Right lobe of liver (tissue), 6 donors: ENCODE results near the gene QPRT. TPM values are rescaled to one million over a fixed set of nuclear protein-coding genes. Genes with fewer than 3 reads are reported as not detected.
A peak's percentile ranks its signal among the peaks of the same experiment; 100 is the strongest.
"Not testable (repeated sequence)": the region's sequence is repeated elsewhere in the genome, so short reads cannot be mapped to it uniquely, and the experiment has no call there.

Experiments
- ATAC-seq, 4 donors: fragments of 200-7000 bp; cut with Tn5 transposase; one replicate each; pipeline ENCODE4 v1.9.1; 2020; ENCODE audit warnings: mild to moderate bottlenecking in 4 of 4, moderate library complexity in 4 of 4
- DNase-seq, 3 donors: peaks; one replicate each; pipeline ENCODE4 v3.0.0-alpha.2; 2020
- H3K27ac ChIP-seq, 3 donors: fragments of 200-600 bp; one replicate each; pipeline ENCODE4 v1.8.0; 2022
- H3K27me3 ChIP-seq, 2 donors: fragments of 200-600 bp; one replicate each; pipeline ENCODE4 v1.8.0; 2022
- H3K36me3 ChIP-seq, 4 donors: fragments of 200-600 bp; sonication (generic) in 1 of 4; one replicate each; pipeline versions ENCODE4 v1.5.1 to v1.8.0; 2017 to 2022; ENCODE audit warnings: control low read depth in 1 of 4
- H3K4me1 ChIP-seq, 4 donors: fragments of 200-600 bp; sonication (generic) in 1 of 4; one replicate each; pipeline versions ENCODE4 v1.5.1 to v1.8.0; 2017 to 2022; ENCODE audit warnings: control low read depth in 1 of 4
- H3K4me3 ChIP-seq, 3 donors: fragments of 200-600 bp; one replicate each; pipeline ENCODE4 v1.8.0; 2022
- H3K9me3 ChIP-seq, 4 donors: fragments of 200-600 bp; sonication (generic) in 1 of 4; one replicate each; pipeline versions ENCODE4 v1.5.1 to v1.8.0; 2017 to 2022; ENCODE audit warnings: control low read depth in 1 of 4
- POLR2A ChIP-seq: fragments of 450-650 bp; IDR thresholded peaks from one replicate; pipeline ENCODE4 v1.6.1; 2017; ENCODE audit warnings: antibody characterized with exemption, mild to moderate bottlenecking
- WGBS: methylation state at CpG from one replicate; pipeline ENCODE4 v1.1.6; 2018; ENCODE audit warnings: low coverage, low lambda C conversion rate; ENCODE audit not compliant: insufficient coverage; ENCODE audit errors: missing lambda C conversion rate; 5-methylcytosine and 5-hydroxymethylcytosine counted together
- intact Hi-C, 2 donors: fragments of 100-400 bp; cut with DNase I; formaldehyde crosslinking; loops; one replicate each; pipeline versions ENCODE4 v1.11.2 to v1.14.1; 2022
- long read RNA-seq: library from polyadenylated mRNA; unstranded; transcript quantifications from one replicate; pipeline ENCODE4 v2.0.0, GENCODE V29; 2019
- total RNA-seq, 6 experiments: library from RNA; depleted of rRNA in 2 of 6; stranded (reverse); fragments of >200 nt in 2 of 6; fragmentation: NEBNext Ultra II Directional in 3 of 6; extraction: Animal tissue kit (Norgen Biotek cat#: 25700) in 3 of 6; gene quantifications; one replicate each; pipeline versions ENCODE4 v1.1.0 to v1.2.4, GENCODE V29; 2016 to 2023
- TF ChIP-seq, protein P1 (sequence below), 4 donors: fragments of 200-600 bp in 3 of 4; fragments of 450-650 bp in 1 of 4; IDR thresholded peaks; one replicate each; pipeline versions ENCODE4 v1.5.1 to v1.8.0; 2016 to 2022; ENCODE audit warnings: antibody characterized with exemption in 4 of 4, mild to moderate bottlenecking in 2 of 4
- donor health status: DM: no; HTN: yes; CAD: no.
- donor health status: DM: no; HTN: no; CAD: no.
- donor health status: DM: no; HTN: no; CAD: no.
- donor health status: DM: no; HTN: yes; CAD: no.
- donor health status: DM: no; HTN: yes; CAD: no.

Gene QPRT
- total RNA-seq, result 100 to 1,000 TPM in 5 of 6 experiments, 10 to 100 TPM in 1; 95.2 to 154 (median 128) TPM
- long read RNA-seq, transcript QPRT-202 (4 exons, 2,343 nt), result major isoform, 52 of 88 reads
- long read RNA-seq, partial matches to known transcripts, result 13 of 88 reads
- long read RNA-seq, other reads (novel, unspliced or antisense), result 16 of 88 reads

DNA sequence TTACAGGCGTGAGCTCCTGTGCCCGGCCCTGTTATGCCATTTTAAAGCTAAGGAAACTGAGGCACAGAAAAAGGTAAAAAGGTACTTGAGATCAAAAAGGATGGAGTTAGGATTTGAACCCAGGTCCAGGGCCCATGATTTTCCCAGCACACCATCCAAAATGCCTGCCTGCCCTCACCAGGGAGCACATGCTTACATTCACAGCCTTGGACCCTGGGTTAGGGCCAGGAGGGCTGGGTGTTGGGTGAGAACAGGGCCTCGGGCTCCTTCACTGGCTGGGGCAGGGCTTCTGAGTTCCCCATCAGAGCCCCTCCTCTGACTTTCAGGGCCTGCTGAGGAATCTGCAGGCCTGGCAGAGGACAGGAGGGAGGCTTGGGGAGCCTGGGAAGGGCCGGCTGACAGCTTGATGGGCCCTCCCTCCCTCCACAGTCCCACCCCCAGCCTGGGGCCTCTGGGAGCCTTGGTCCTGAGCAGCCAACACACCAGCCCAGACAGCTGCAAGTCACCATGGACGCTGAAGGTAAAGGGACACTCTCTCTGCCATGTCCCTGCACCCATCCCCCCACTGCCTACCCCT is at the start of gene QPRT:
Gene QPRT (plus strand): TSS at position 490 of the 577 bp plus-strand sequence. CDS start 18 bp downstream, at position 508.
- Histone ChIP-seq H3K4me1 (peaks cover 0 to 10% (median 0%) of the 10 kb centered on the region in 4 donors), H3K27me3 (no peaks in the 10 kb centered on the region), H3K9me3 (no peaks in the 10 kb centered on the region), H3K36me3 (no peaks in the 10 kb centered on the region), H3K27ac (peak within 1 kb of the TSS; percentile 69 to 88 (median 85)), H3K4me3 (peak within 1 kb of the TSS; percentile 55 to 62 (median 60))
- TF ChIP-seq POLR2A, result peak; percentile 45
- TF ChIP-seq, protein P1, sequence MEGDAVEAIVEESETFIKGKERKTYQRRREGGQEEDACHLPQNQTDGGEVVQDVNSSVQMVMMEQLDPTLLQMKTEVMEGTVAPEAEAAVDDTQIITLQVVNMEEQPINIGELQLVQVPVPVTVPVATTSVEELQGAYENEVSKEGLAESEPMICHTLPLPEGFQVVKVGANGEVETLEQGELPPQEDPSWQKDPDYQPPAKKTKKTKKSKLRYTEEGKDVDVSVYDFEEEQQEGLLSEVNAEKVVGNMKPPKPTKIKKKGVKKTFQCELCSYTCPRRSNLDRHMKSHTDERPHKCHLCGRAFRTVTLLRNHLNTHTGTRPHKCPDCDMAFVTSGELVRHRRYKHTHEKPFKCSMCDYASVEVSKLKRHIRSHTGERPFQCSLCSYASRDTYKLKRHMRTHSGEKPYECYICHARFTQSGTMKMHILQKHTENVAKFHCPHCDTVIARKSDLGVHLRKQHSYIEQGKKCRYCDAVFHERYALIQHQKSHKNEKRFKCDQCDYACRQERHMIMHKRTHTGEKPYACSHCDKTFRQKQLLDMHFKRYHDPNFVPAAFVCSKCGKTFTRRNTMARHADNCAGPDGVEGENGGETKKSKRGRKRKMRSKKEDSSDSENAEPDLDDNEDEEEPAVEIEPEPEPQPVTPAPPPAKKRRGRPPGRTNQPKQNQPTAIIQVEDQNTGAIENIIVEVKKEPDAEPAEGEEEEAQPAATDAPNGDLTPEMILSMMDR (IDR thresholded peaks at IDR 0.05), result no peak
- DNase-seq (peak; percentile 77 to 86 (median 85)), ATAC-seq (peak; percentile 87 to 94 (median 90))
- intact Hi-C loops, result no loop called here
- WGBS, result 58% methylated on average over 2 of the region's 5 CpGs

DNA sequence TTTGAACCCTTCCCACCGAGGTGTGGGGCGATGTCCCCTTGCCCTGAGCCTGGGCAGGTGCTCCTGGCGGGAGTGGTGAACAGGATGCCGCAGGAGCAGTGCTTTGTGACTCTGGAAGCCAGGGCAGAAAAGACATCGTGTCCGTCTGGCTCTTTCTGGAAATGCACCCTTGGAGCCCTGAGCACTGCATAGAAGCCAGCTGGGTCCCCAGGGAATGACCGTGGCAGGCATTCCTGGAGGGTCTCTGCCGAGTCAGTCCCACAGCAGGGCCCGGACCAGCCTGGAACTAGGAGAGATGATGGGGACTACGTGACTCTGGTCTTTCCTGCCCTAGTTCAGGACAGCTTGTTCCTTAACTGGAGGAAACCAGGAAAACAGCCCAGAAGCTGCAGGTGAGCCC is 49.7 kb upstream of the QPRT start:
- DNase-seq, H3K4me1 ChIP-seq, H3K27me3 ChIP-seq, H3K27ac ChIP-seq, intact Hi-C loops, H3K36me3 ChIP-seq, H3K9me3 ChIP-seq, H3K4me3 ChIP-seq: not testable (repeated sequence)
- WGBS, result 80% methylated on average over 1 of the region's 10 CpGs
- peak in 1 of 4 donors; percentile 15 for ATAC-seq

DNA sequence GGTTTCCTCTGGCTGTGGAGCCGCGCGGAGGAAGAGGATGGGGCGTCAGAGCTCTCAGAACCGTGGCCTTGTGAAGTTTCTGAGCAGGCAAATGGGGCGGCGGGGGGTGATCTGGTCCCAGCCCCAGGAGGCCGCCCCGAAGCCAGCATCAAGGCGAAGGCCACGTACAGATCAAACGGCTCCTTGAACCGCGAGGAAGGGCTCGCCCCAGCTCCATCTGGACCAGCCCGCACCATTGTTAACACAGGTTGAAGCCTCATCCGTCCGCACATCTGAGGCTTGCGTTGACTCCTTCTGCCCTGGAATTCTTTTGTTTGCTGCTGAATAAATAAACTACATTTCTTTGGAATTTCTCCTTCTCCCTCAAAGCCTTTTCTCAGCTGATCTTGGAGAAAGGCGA is 47.3 kb upstream of the QPRT start:
- DNase-seq, ATAC-seq, H3K9me3 ChIP-seq, H3K27ac ChIP-seq, intact Hi-C loops, H3K36me3 ChIP-seq, H3K27me3 ChIP-seq, H3K4me1 ChIP-seq, H3K4me3 ChIP-seq: not testable (repeated sequence)
- 93% methylated on average over 5 of the region's 20 CpGs for WGBS

DNA sequence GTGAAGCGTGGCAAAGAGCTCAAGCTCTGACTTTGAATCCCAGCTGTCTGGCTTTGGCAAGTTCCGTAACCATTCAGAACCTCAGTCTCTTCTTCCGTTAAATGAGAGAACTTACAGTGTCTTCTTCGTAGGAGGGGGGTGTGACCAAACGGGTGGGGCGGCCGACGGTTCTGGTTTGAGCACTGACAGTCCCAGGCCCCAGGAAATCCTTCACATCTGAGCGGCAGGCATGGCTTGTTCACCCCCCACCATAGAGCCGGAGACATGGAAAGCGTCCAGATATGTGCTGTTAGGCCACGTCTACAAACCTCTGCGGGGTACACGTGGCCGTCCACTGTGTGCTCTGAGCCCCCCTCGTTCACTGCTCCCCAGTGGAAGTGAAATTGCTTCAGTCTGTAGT is 43.1 kb upstream of the QPRT start:
- H3K36me3 ChIP-seq, H3K27me3 ChIP-seq, H3K27ac ChIP-seq, H3K4me1 ChIP-seq, H3K9me3 ChIP-seq, DNase-seq, intact Hi-C loops, H3K4me3 ChIP-seq: not testable (repeated sequence)
- peak in 1 of 4 donors; percentile 17 for ATAC-seq
- no CpG with 5 or more reads among the region's 16 CpGs for WGBS

DNA sequence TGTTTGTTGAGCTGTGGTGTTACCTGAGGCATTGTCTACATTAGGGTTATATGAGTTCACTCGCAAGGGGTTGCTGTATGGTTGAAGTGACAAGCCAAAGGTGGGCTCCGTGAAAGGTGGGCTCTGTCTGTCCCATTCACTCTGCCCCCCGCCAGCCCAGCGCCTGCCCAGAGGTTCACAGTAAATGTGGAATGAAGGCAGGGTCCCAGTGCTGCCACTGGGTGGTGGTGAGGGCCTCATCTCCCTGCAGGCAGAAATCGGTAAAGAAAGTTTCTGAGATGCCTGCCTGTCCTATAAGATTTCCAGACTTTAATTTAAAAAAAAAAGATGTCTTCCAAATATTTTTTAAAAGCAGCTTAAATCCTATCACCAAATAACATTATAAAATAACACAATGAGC is 42.6 kb upstream of the QPRT start:
- WGBS, result 33% methylated on average over 1 of the region's 5 CpGs
- H3K4me1 ChIP-seq, DNase-seq, H3K4me3 ChIP-seq, intact Hi-C loops, H3K27ac ChIP-seq, H3K9me3 ChIP-seq, H3K27me3 ChIP-seq, H3K36me3 ChIP-seq: not testable (repeated sequence)
- peak in 1 of 4 donors; percentile 34 for ATAC-seq

DNA sequence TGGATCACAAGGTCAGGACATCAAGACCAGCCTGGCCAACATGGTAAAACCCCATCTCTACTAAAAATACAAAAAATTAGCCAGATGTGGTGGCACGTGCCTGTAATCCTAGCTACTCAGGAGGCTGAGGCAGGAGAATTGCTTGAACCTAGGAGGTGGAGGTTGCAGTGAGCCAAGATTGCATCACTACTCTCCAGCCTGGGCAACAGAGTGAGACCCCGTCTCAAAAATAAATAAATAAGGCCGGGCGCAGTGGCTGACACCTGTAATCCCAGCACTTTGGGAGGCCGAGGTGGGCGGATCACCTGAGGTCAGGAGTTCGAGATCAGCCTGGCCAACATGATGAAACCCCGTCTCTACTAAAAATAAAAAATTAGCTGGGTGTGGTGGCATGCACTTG is 40.2 kb upstream of the QPRT start:
- H3K27ac ChIP-seq, H3K4me3 ChIP-seq, intact Hi-C loops, H3K36me3 ChIP-seq, H3K27me3 ChIP-seq, H3K4me1 ChIP-seq, H3K9me3 ChIP-seq, ATAC-seq, DNase-seq: not testable (repeated sequence)
- 95% methylated on average over 8 of the region's 8 CpGs for WGBS

DNA sequence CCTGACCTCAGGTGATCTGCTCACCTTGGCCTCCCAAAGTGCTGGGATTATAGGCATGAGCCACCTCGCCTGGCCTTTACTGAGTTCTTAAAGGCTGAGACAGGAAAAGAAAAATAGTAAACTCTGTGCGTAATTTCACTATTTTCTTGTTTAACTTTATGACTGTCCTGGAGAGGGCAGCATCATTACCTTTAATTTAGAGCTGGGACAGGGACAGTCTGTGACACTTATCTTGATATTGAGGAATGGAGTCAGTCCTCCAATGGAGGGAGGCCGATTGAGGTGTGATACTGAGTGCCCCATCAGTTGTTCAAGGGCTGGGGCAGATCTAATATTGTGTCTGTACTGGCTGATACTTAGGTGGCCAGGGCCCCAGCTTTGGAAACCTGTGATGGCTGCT is 37.4 kb upstream of the QPRT start:
- Histone ChIP-seq H3K4me1 (no peaks in the 10 kb centered on the region), H3K4me3 (no peak overlapping the region), H3K27me3 (no peaks in the 10 kb centered on the region), H3K36me3 (no peaks in the 10 kb centered on the region), H3K9me3 (no peaks in the 10 kb centered on the region), H3K27ac (no peak overlapping the region)
- ATAC-seq (peak; percentile 57 to 82 (median 64)), DNase-seq (no peak)
- TF ChIP-seq, protein P1 (IDR thresholded peaks at IDR 0.05), result peak in 3 of 4 donors; percentile 25 to 38 (median 31)
- no peak for TF ChIP-seq POLR2A
- WGBS, result 29% methylated on average over 3 of the region's 3 CpGs
- intact Hi-C loops, result no loop called here
